ENCODE data around the gene TNMD.

- TF ChIP-seq, protein P1, sequence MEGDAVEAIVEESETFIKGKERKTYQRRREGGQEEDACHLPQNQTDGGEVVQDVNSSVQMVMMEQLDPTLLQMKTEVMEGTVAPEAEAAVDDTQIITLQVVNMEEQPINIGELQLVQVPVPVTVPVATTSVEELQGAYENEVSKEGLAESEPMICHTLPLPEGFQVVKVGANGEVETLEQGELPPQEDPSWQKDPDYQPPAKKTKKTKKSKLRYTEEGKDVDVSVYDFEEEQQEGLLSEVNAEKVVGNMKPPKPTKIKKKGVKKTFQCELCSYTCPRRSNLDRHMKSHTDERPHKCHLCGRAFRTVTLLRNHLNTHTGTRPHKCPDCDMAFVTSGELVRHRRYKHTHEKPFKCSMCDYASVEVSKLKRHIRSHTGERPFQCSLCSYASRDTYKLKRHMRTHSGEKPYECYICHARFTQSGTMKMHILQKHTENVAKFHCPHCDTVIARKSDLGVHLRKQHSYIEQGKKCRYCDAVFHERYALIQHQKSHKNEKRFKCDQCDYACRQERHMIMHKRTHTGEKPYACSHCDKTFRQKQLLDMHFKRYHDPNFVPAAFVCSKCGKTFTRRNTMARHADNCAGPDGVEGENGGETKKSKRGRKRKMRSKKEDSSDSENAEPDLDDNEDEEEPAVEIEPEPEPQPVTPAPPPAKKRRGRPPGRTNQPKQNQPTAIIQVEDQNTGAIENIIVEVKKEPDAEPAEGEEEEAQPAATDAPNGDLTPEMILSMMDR (IDR thresholded peaks at IDR 0.05) = no peak
- TF ChIP-seq POLR2A (IDR thresholded peaks at IDR 0.05) = no peak
Measured at GRCh38 chrX:100600340-100600739, 15.6 kb downstream of the TNMD start.

Data from thyroid gland (tissue), 4 donors.